Fibroblast of pulmonary artery (primary cell): ENCODE data around the gene LRCH3.

Experiments used
- DNase-seq: peaks from one replicate; pipeline ENCODE4 v3.0.0-alpha.2; 2010; ENCODE audit warnings: low read depth
- H3K4me3 ChIP-seq: replicated peaks from 2 replicates; pipeline ENCODE4 v1.5.1; 2011; ENCODE audit warnings: low read depth, mild to moderate bottlenecking, control low read depth, low read length, moderate library complexity
- TF ChIP-seq, protein P1 (sequence below): IDR thresholded peaks from 2 replicates; pipeline ENCODE4 v1.5.1; 2011; ENCODE audit warnings: mild to moderate bottlenecking, control low read depth, low read length, inconsistent platforms; ENCODE audit errors: missing control alignments

LRCH3 gene

DNA sequence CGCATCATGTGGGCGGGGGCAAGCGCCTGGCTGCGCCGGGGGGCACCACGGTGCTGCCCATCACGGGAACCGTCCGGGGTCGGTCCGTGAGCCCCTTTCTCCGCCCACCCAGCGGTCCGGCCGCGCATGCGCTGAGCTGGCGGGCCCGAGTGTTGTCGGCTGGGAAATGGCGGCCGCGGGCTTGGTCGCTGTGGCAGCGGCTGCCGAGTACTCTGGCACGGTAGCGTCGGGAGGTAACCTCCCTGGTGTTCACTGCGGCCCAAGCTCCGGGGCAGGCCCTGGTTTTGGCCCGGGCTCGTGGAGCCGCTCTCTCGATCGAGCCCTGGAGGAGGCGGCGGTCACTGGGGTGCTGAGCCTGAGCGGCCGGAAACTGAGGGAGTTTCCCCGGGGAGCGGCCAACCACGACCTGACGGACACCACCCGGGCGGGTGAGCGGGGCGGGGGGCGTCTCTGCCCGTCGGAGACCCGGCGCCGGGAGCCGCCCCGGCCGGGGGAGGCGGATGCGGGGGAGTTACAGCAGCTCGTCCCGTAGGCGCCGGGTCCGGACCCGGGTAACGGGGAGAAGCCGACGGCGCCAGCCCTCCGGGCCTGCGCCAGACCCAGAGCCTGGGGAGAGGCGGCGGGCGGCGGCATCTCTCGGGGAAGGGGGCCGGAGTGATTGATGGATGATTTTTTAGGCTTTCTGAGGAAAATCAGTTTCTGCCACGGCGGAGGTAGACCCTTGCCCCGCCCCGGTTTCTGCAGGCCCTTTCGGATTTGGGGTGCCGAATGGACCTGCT is at the start of gene LRCH3:
LRCH3 (plus strand) TSS at position 142 of the 779 bp plus-strand sequence; CDS start at position 167, 25 bp downstream.
- H3K4me3 ChIP-seq: peak within 1 kb of the TSS; percentile 86
- TF ChIP-seq, protein P1, sequence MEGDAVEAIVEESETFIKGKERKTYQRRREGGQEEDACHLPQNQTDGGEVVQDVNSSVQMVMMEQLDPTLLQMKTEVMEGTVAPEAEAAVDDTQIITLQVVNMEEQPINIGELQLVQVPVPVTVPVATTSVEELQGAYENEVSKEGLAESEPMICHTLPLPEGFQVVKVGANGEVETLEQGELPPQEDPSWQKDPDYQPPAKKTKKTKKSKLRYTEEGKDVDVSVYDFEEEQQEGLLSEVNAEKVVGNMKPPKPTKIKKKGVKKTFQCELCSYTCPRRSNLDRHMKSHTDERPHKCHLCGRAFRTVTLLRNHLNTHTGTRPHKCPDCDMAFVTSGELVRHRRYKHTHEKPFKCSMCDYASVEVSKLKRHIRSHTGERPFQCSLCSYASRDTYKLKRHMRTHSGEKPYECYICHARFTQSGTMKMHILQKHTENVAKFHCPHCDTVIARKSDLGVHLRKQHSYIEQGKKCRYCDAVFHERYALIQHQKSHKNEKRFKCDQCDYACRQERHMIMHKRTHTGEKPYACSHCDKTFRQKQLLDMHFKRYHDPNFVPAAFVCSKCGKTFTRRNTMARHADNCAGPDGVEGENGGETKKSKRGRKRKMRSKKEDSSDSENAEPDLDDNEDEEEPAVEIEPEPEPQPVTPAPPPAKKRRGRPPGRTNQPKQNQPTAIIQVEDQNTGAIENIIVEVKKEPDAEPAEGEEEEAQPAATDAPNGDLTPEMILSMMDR: no peak
- peak; percentile 80 for DNase-seq

DNA sequence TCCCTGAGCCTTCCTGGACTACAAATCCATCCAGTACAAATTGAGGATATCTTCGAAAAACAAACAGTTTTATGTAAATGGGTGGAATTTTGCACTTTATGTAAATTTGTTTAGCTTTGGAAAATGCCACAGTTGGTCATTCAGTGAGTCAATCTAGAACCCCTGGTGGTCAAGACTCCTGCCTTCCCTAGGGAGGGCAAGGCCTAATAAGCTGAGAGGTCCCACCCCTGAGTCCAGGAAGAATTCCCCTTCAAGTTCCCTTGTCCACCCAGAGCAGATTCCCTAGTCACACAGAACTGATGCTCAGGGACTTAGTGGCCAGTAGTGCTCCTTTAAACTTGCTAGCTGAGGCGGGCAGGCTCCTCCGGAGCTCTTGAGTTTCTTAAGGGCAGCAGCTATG is 48.3 kb upstream of the LRCH3 start:
- H3K4me3 ChIP-seq: no peak overlapping the region
- no peak for DNase-seq
- TF ChIP-seq, protein P1: no peak

DNA sequence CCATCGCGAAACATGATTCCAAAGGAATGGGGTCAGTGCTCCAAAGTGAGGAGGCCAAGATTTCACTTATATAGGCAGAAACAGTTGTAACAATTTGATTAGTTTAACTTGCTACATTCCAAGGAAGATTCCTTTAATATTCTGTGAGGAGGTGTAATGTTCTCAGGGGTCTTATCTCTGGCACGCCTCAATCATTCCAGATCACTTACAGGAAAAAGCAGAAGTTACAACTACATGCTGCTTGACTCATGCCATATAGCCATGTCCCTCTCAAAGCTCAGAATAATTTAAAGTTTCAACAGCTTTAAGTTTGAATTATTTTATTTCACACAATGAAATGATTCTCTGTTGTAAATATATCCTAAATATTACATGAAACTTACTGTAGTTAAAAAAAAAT is 44.8 kb upstream of the LRCH3 start:
- no peak for DNase-seq
- TF ChIP-seq, protein P1: no peak

DNA sequence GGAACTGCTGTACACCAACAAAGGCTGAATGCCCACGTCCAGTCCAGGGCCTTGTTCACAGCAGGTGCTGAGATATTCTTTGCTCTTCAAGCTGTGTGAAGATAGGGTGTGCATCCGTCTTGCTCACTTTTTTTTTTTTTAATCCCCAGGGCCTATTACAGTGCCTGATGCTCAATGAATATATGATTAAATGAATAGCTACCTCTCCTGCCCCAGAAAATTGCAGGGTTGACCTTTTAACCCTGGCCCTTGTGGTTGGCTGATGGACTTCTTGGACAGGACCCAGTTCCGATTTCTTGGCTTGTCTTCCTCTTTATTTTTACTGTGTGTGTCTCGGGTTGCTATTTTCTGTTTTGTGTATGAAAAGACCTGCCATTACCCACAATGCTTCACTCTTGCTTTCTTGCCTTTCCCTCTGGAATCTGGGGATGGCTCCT is 44.2 kb upstream of the LRCH3 start:
- no peak for DNase-seq
- TF ChIP-seq, protein P1: no peak
- no peak overlapping the region for H3K4me3 ChIP-seq

More for the DNA sequence above, 44.8 kb upstream of the LRCH3 start:
- no peak overlapping the region for H3K4me3 ChIP-seq

DNA sequence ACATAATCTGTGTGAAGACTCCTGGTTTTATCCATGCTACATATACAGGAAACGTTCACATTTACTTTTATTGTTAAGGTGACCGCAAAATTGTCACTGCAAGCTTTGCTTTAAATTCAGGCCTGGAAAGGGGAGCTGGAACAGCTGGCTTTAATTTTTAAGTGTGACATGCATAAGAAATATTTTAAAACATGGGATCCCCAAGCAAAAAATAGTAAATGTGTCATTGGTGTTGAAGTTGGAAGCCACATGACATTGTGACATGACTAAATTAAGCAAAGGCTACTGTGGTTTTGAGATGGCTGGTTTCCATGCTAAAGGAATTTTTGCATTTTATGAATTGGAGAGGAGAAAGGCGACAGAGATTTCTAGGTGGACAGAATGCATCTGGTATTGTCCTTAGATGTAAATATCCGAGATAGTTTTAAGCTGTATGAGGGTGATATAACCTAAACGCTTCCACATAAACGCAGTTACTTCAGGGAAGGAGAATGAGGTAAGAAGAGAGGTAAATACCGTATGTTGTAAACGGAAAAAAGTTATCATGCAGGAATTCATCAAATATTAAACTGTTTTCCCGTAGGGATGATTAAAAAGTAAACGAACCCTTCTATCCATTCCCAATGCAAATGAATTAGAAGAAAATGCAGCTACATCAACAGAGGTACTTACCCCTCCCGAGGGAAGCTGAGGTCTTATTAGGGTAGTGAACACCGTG is 42.3 kb upstream of the LRCH3 start:
- peak overlapping the region; percentile 66 for H3K4me3 ChIP-seq
- DNase-seq: no peak
- TF ChIP-seq, protein P1: no peak

DNA sequence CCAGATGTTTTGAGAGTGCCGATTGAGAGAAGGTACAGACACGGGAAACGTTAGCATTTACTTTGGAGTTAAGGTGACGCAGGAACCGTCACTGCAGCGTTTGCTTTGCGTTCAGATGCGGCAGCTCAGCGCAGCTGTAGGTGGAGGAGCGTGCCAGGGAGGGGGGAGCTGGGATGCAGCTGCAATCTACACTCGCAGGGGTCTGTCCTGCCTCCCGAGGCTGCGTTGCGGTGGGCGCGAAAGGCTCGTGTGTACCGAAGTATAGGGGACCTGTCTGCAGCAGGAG is 41.8 kb upstream of the LRCH3 start:
- peak overlapping the region; percentile 66 for H3K4me3 ChIP-seq
- TF ChIP-seq, protein P1: no peak
- DNase-seq: peak; percentile 63
